Astrocyte (in vitro differentiated cells and primary cell): ENCODE measurements around the gene KIAA1217. TPM values are rescaled to one million over a fixed set of nuclear protein-coding genes. Genes with fewer than 3 reads are reported as not detected.

ENCODE experiments used
- DNase-seq: peaks from one replicate; pipeline ENCODE4 v3.0.0-alpha.2; 2010; ENCODE audit warnings: low read depth
- FAIRE-seq: peaks from 2 replicates; lab custom pipeline; 2011; peaks lifted over from hg19 to GRCh38; lab: Jason Lieb, UNC
- H2AFZ ChIP-seq: 2 replicates; pipeline ENCODE4 v1.6.0; 2012; ENCODE audit warnings: low read depth, low read length, inconsistent platforms
- H3K27ac ChIP-seq: 2 replicates; pipeline ENCODE4 v1.5.1; 2011; ENCODE audit warnings: low read depth, low read length, inconsistent platforms
- H3K27me3 ChIP-seq: 2 replicates; pipeline ENCODE4 v1.6.0; 2011; ENCODE audit warnings: low read length, inconsistent platforms; ENCODE audit not compliant: insufficient read depth
- H3K36me3 ChIP-seq: 2 replicates; pipeline ENCODE4 v1.5.1; 2011; ENCODE audit warnings: low read length, inconsistent platforms; ENCODE audit not compliant: insufficient read depth
- H3K4me1 ChIP-seq: 2 replicates; pipeline ENCODE4 v1.5.1; 2011; ENCODE audit warnings: low read length, inconsistent platforms; ENCODE audit not compliant: insufficient read depth
- H3K4me2 ChIP-seq: 2 replicates; pipeline ENCODE4 v1.6.0; 2012; ENCODE audit warnings: low read length, inconsistent platforms
- H3K4me3 ChIP-seq: 2 replicates; pipeline ENCODE4 v1.5.1; 2011; ENCODE audit warnings: low read depth, mild to moderate bottlenecking, low read length, inconsistent platforms; ENCODE audit not compliant: insufficient read depth
- H3K79me2 ChIP-seq: 2 replicates; pipeline ENCODE4 v1.6.0; 2012; ENCODE audit warnings: mild to moderate bottlenecking, low read length, inconsistent platforms; ENCODE audit not compliant: insufficient read depth
- H3K9ac ChIP-seq: 2 replicates; pipeline ENCODE4 v1.6.0; 2012; ENCODE audit warnings: mild to moderate bottlenecking, low read length, inconsistent platforms
- H3K9me3 ChIP-seq: 2 replicates; pipeline ENCODE4 v1.5.1; 2012; ENCODE audit warnings: low read depth, mild to moderate bottlenecking, low read length, inconsistent platforms; ENCODE audit not compliant: insufficient read depth
- H4K20me1 ChIP-seq: 2 replicates; pipeline ENCODE4 v1.6.0; 2012; ENCODE audit warnings: low read length, inconsistent platforms; ENCODE audit not compliant: insufficient read depth
- H3K27ac Mint-ChIP-seq: one replicate; pipeline ENCODE4 v1.8.0; 2021; ENCODE audit warnings: mild to moderate bottlenecking, mixed read lengths; ENCODE audit not compliant: unreplicated experiment
- H3K27me3 Mint-ChIP-seq: one replicate; pipeline ENCODE4 v1.8.0; 2021; ENCODE audit warnings: low read depth, mixed read lengths; ENCODE audit not compliant: unreplicated experiment
- H3K36me3 Mint-ChIP-seq: one replicate; pipeline ENCODE4 v1.8.0; 2021; ENCODE audit warnings: low read depth, mixed read lengths; ENCODE audit not compliant: unreplicated experiment
- H3K4me1 Mint-ChIP-seq: one replicate; pipeline ENCODE4 v1.8.0; 2021; ENCODE audit warnings: low read depth, mixed read lengths; ENCODE audit not compliant: unreplicated experiment
- H3K4me3 Mint-ChIP-seq: one replicate; pipeline ENCODE4 v1.8.0; 2021; ENCODE audit warnings: mild to moderate bottlenecking, moderate library complexity, mixed read lengths; ENCODE audit not compliant: unreplicated experiment
- H3K9me3 Mint-ChIP-seq: one replicate; pipeline ENCODE4 v1.8.0; 2021; ENCODE audit warnings: mild to moderate bottlenecking, mixed read lengths; ENCODE audit not compliant: unreplicated experiment
- EZH2 ChIP-seq: IDR thresholded peaks from 2 replicates; pipeline ENCODE4 v1.6.1; 2012; ENCODE audit warnings: mild to moderate bottlenecking, low read length, inconsistent platforms; ENCODE audit not compliant: insufficient read depth
- total RNA-seq: library from RNA; stranded (reverse); gene quantifications from 2 replicates; pipeline ENCODE4 v1.2.1, GENCODE V29; 2021
- TF ChIP-seq, protein P1 (sequence below): IDR thresholded peaks from 2 replicates; pipeline ENCODE4 v1.5.1; 2011; ENCODE audit warnings: low read depth, mild to moderate bottlenecking, inconsistent platforms, low read length, moderate library complexity; ENCODE audit not compliant: insufficient read depth

KIAA1217 gene
- total RNA-seq, 1 donor from 2014 or later = 31.8 TPM

DNA sequence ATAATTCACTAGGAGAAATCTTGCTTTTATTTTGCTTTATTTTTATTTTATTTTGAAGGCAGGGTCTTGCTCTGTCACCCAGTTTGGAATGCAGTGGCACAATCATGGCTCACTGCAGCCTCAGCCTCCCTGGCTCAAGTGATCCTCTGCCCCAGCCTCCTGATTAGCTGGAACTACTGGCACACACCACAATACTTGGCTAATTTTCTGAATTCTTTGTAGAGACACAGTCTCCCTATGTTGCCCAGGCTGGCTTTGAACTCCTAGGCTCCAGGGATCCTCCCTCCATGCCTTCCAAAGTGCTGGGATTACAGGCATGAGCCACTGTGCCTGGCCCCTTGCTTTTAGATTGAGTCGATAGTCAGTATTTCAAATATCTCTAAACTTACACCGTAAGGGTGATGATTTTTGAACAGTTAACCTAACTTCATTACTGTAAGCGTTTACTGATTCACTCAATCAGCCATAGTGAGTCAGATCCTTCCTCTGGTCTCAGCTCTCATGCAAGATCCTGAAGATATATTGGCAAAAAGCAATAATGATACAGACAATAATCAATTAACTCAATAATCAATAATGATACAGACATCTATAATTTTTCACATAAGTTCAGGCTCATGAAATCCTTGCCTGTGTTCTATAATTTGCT is 239.5 kb downstream of the KIAA1217 start:
- no peaks in the 10 kb centered on the region for H3K27me3 ChIP-seq
- H3K4me1 Mint-ChIP-seq = peaks cover 51% of the 10 kb centered on the region
- no peaks in the 10 kb centered on the region for H3K36me3 ChIP-seq
- H3K9me3 Mint-ChIP-seq = no peaks in the 10 kb centered on the region
- peaks cover 5% of the 10 kb centered on the region for H3K36me3 Mint-ChIP-seq
- peaks cover 40% of the 10 kb centered on the region for H3K4me1 ChIP-seq
- H3K27ac Mint-ChIP-seq = peak overlapping the region; percentile 93
- peak overlapping the region; percentile 58 for H3K9ac ChIP-seq
- H3K79me2 ChIP-seq = no peaks in the 10 kb centered on the region
- H3K9me3 ChIP-seq = no peaks in the 10 kb centered on the region
- no peaks in the 10 kb centered on the region for H4K20me1 ChIP-seq
- DNase-seq = peak; percentile 53
- FAIRE-seq = peak; percentile 17
- H3K4me3 ChIP-seq = no peak overlapping the region
- TF ChIP-seq, protein P1, sequence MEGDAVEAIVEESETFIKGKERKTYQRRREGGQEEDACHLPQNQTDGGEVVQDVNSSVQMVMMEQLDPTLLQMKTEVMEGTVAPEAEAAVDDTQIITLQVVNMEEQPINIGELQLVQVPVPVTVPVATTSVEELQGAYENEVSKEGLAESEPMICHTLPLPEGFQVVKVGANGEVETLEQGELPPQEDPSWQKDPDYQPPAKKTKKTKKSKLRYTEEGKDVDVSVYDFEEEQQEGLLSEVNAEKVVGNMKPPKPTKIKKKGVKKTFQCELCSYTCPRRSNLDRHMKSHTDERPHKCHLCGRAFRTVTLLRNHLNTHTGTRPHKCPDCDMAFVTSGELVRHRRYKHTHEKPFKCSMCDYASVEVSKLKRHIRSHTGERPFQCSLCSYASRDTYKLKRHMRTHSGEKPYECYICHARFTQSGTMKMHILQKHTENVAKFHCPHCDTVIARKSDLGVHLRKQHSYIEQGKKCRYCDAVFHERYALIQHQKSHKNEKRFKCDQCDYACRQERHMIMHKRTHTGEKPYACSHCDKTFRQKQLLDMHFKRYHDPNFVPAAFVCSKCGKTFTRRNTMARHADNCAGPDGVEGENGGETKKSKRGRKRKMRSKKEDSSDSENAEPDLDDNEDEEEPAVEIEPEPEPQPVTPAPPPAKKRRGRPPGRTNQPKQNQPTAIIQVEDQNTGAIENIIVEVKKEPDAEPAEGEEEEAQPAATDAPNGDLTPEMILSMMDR = no peak
- TF ChIP-seq EZH2 = no peak
- H3K4me3 Mint-ChIP-seq = peak overlapping the region; percentile 88
- H2AFZ ChIP-seq = no peak overlapping the region
- no peaks in the 10 kb centered on the region for H3K27me3 Mint-ChIP-seq
- peak overlapping the region; percentile 69 for H3K4me2 ChIP-seq
- peak overlapping the region; percentile 80 for H3K27ac ChIP-seq

DNA sequence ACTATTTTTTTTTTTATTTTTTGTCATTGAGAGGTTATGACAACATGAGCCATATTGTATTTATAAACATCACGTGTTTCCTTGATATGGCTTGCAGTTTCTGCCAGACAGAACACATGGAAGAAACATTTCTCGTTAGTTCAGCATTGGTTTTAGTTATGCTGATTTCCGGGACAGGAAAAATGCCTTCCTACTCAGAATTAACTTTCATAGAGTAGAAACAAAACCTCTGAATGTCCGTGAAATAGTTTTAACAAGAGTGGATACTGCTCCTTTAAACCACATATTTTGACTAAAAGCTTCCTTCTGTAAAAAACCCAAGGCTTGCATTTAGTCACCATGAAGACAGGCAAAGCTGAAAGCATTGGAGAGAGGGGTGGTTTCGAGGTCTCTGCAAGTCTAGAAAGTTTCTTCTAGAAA is 240.4 kb downstream of the KIAA1217 start:
- H3K4me1 ChIP-seq = peaks cover 35% of the 10 kb centered on the region
- no peaks in the 10 kb centered on the region for H3K9me3 Mint-ChIP-seq
- TF ChIP-seq, protein P1 = no peak
- TF ChIP-seq EZH2 = no peak
- H4K20me1 ChIP-seq = no peaks in the 10 kb centered on the region
- H3K4me3 ChIP-seq = peak overlapping the region; percentile 22
- peak overlapping the region; percentile 58 for H3K9ac ChIP-seq
- H3K27me3 ChIP-seq = no peaks in the 10 kb centered on the region
- peak; percentile 88 for FAIRE-seq
- peaks cover 5% of the 10 kb centered on the region for H3K36me3 Mint-ChIP-seq
- H2AFZ ChIP-seq = no peak overlapping the region
- H3K27me3 Mint-ChIP-seq = no peaks in the 10 kb centered on the region
- no peaks in the 10 kb centered on the region for H3K9me3 ChIP-seq
- DNase-seq = peak; percentile 53
- peak overlapping the region; percentile 88 for H3K4me3 Mint-ChIP-seq
- H3K4me2 ChIP-seq = peak overlapping the region; percentile 69
- no peaks in the 10 kb centered on the region for H3K36me3 ChIP-seq
- peak overlapping the region; percentile 80 for H3K27ac ChIP-seq
- no peaks in the 10 kb centered on the region for H3K79me2 ChIP-seq
- H3K27ac Mint-ChIP-seq = peak overlapping the region; percentile 93
- peaks cover 52% of the 10 kb centered on the region for H3K4me1 Mint-ChIP-seq

DNA sequence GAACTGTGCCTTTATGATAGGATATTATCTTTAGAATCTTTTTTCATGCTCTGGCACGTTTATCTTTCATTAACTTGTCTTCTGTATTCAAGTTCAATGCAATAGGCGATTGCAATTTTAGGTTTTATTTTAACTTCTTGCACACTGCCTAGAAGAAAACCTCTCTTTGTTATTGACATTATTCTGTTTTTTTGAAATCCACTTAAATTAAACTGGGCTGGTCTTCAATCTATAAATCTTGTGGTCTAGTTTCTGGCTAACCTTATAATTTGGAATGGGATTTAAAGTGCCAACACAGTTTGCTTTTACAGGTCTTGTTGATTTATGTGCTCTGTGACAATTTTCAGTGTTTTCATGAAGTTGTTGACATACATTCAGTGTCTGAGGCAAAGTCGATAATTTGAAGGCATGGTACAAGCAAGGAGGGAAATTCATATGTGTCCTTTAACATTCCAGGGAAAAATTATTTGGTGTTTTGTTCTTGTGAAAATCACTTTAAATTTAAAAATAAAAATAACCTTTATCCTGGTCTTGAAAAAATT is 240.9 kb downstream of the KIAA1217 start:
- peak overlapping the region; percentile 22 for H3K4me3 ChIP-seq
- no peaks in the 10 kb centered on the region for H3K36me3 ChIP-seq
- peak overlapping the region; percentile 58 for H3K9ac ChIP-seq
- H4K20me1 ChIP-seq = no peaks in the 10 kb centered on the region
- H3K4me1 Mint-ChIP-seq = peaks cover 50% of the 10 kb centered on the region
- H3K9me3 ChIP-seq = no peaks in the 10 kb centered on the region
- peaks cover 5% of the 10 kb centered on the region for H3K36me3 Mint-ChIP-seq
- TF ChIP-seq EZH2 = no peak
- TF ChIP-seq, protein P1 = no peak
- FAIRE-seq = no peak
- DNase-seq = no peak
- H3K27me3 Mint-ChIP-seq = no peaks in the 10 kb centered on the region
- H3K79me2 ChIP-seq = no peaks in the 10 kb centered on the region
- H3K4me3 Mint-ChIP-seq = peak overlapping the region; percentile 88
- no peaks in the 10 kb centered on the region for H3K27me3 ChIP-seq
- peaks cover 31% of the 10 kb centered on the region for H3K4me1 ChIP-seq
- peak overlapping the region; percentile 69 for H3K4me2 ChIP-seq
- no peak overlapping the region for H2AFZ ChIP-seq
- no peaks in the 10 kb centered on the region for H3K9me3 Mint-ChIP-seq
- H3K27ac ChIP-seq = peak overlapping the region; percentile 80
- peak overlapping the region; percentile 93 for H3K27ac Mint-ChIP-seq
